ENCODE data around the gene ZNF780B.

GRCh38 chr19:39998501-39998900 is 57.5 kb downstream of the ZNF780B start:
- TF ChIP-seq EZH2phosphoT487 (IDR thresholded peaks at IDR 0.05; ENCODE audit: insufficient read depth, low read depth) (no peak), EZH2 (IDR thresholded peaks at IDR 0.05; ENCODE audit: insufficient read depth, poor library complexity, severe bottlenecking) (no peak)

Measured in GM23248 (cell line).